Measurements from ENCODE around the gene EPHA4. TPM values are rescaled to one million over a fixed set of nuclear protein-coding genes. Genes with fewer than 3 reads are reported as not detected.

The EPHA4 gene
- total RNA-seq: 51.2 TPM

- Histone ChIP-seq H3K4me3 (peak within 1 kb of the TSS; percentile 77 to 92), H3K27ac (peak within 1 kb of the TSS; percentile 83 to 88), H3K4me1 (peaks cover 7 to 14% of the 10 kb centered on the region in 2 donors), H3K9me3 (no peaks in the 10 kb centered on the region), H3K36me3 (no peaks in the 10 kb centered on the region), H3K27me3 (no peaks in the 10 kb centered on the region)
- TF ChIP-seq, protein P1, sequence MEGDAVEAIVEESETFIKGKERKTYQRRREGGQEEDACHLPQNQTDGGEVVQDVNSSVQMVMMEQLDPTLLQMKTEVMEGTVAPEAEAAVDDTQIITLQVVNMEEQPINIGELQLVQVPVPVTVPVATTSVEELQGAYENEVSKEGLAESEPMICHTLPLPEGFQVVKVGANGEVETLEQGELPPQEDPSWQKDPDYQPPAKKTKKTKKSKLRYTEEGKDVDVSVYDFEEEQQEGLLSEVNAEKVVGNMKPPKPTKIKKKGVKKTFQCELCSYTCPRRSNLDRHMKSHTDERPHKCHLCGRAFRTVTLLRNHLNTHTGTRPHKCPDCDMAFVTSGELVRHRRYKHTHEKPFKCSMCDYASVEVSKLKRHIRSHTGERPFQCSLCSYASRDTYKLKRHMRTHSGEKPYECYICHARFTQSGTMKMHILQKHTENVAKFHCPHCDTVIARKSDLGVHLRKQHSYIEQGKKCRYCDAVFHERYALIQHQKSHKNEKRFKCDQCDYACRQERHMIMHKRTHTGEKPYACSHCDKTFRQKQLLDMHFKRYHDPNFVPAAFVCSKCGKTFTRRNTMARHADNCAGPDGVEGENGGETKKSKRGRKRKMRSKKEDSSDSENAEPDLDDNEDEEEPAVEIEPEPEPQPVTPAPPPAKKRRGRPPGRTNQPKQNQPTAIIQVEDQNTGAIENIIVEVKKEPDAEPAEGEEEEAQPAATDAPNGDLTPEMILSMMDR (IDR thresholded peaks at IDR 0.05): peak; percentile 8 to 33 (median 30)
- intact Hi-C loops (cut with DNase I): loop anchor here (2.0 to 10.0 kb wide), 8 partner anchors 128 to 1838 kb away; no protein-coding TSS in a partner anchor
- DNase-seq (ENCODE audit: low spot score in 2 of 2): peak; percentile 42 to 93
Observed at GRCh38 chr2:221572219-221572820, at the start of gene EPHA4. Gene EPHA4 (minus strand): TSS chr2:221572304. CDS start chr2:221572248, 56 bp downstream.

DNA sequence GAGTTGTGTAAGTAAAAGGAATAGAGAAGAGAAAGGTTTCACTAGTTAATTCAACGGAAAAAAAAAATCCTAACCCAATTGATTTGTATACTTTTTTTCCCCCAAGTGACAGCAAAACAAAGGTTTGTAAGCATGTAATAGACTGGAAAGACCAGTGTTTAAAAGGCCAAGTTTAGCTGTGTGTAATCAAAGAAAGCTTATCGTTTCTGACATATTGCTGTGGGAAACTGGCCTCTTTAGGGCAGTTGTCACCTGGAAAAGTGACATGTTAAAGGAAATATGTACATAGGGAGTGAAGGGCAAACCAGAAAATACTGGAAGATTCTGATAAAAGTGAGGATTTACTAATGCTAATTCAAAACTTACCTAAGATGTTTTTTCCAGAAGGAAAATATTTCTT, 45.9 kb upstream of the EPHA4 start:
- H3K36me3 ChIP-seq: no peaks in the 10 kb centered on the region
- no peaks in the 10 kb centered on the region for H3K4me1 ChIP-seq
- H3K4me3 ChIP-seq: no peak overlapping the region
- TF ChIP-seq, protein P1 (IDR thresholded peaks at IDR 0.05): no peak
- no peak overlapping the region for H3K27ac ChIP-seq
- intact Hi-C loops (cut with DNase I): no loop called here
- H3K27me3 ChIP-seq: no peaks in the 10 kb centered on the region
- no peaks in the 10 kb centered on the region for H3K9me3 ChIP-seq
- DNase-seq (ENCODE audit: low spot score in 2 of 2): no peak

DNA sequence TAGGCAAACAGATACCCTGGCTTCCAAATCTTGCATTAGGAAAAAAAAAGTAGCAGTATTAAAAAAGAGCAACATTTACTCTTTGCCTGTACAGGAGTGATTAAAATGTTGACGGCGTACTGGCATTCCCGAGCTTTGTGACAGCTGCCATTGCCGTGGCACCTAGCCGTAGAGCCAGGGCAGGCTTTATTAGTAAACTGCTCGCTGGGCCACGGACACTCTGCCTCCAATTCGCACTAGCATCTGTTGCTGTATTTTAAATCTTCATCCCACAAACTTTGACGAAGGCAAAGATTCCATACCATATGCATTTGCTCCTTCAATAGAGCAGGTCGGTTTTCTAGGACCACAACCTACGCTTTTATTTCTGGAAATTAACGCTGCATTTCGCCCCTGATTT, 44.5 kb upstream of the EPHA4 start:
- Histone ChIP-seq H3K4me3 (no peak overlapping the region), H3K4me1 (no peaks in the 10 kb centered on the region), H3K27ac (no peak overlapping the region), H3K27me3 (no peaks in the 10 kb centered on the region), H3K9me3 (no peaks in the 10 kb centered on the region), H3K36me3 (no peaks in the 10 kb centered on the region)
- DNase-seq (ENCODE audit: low spot score in 2 of 2): no peak
- TF ChIP-seq, protein P1 (IDR thresholded peaks at IDR 0.05): no peak
- intact Hi-C loops (cut with DNase I): no loop called here

- H3K27me3 ChIP-seq: no peaks in the 10 kb centered on the region
- intact Hi-C loops (cut with DNase I): no loop called here
- H3K36me3 ChIP-seq: no peaks in the 10 kb centered on the region
Observed at GRCh38 chr2:221614274-221614673, 42.2 kb upstream of the EPHA4 start.

GRCh38 chr2:221612800-221613199, 40.7 kb upstream of the EPHA4 start:
- intact Hi-C loops (cut with DNase I): no loop called here
- H3K27me3 ChIP-seq: no peaks in the 10 kb centered on the region
- H3K27ac ChIP-seq: no peak overlapping the region
- DNase-seq (ENCODE audit: low spot score in 2 of 2): no peak
- TF ChIP-seq, protein P1 (IDR thresholded peaks at IDR 0.05): no peak
- no peak overlapping the region for H3K4me3 ChIP-seq
- H3K36me3 ChIP-seq: no peaks in the 10 kb centered on the region
- no peaks in the 10 kb centered on the region for H3K9me3 ChIP-seq
- H3K4me1 ChIP-seq: peaks cover 0 to 4% of the 10 kb centered on the region in 2 donors

More at GRCh38 chr2:221614274-221614673, 42.2 kb upstream of the EPHA4 start:
- no peak overlapping the region for H3K27ac ChIP-seq
- TF ChIP-seq, protein P1 (IDR thresholded peaks at IDR 0.05): no peak
- H3K4me3 ChIP-seq: no peak overlapping the region
- H3K4me1 ChIP-seq: peaks cover 0 to 4% of the 10 kb centered on the region in 2 donors
- no peak for DNase-seq (ENCODE audit: low spot score in 2 of 2)
- no peaks in the 10 kb centered on the region for H3K9me3 ChIP-seq

Measured in ascending aorta (tissue), 2 donors.